Astrocyte of the hippocampus (primary cell): Measurements from ENCODE around the gene RMND1.
"Not testable (repeated sequence)": the region's sequence is repeated elsewhere in the genome, so short reads cannot be mapped to it uniquely, and the experiment has no call there.

Experiments
- DNase-seq: peaks from one replicate; pipeline ENCODE4 v3.0.0; 2011; ENCODE audit warnings: low read depth, low spot score

Gene RMND1

GRCh38 chr6:151387175-151387970, 64.6 kb downstream of the RMND1 start:
- DNase-seq: peak; percentile 49

- no peak for DNase-seq
Measured at GRCh38 chr6:151385177-151385576, 66.7 kb downstream of the RMND1 start.

GRCh38 chr6:151384151-151384550, 67.8 kb downstream of the RMND1 start:
- no peak for DNase-seq

GRCh38 chr6:151382631-151383030, 69.3 kb downstream of the RMND1 start:
- DNase-seq: not testable (repeated sequence)

- no peak for DNase-seq
Measured at GRCh38 chr6:151381722-151382121, 70.2 kb downstream of the RMND1 start.

- no peak for DNase-seq
Measured at GRCh38 chr6:151380848-151381205, 71.1 kb downstream of the RMND1 start.

- DNase-seq: no peak
Measured at GRCh38 chr6:151379933-151380847, 71.7 kb downstream of the RMND1 start.

- no peak for DNase-seq
Measured at GRCh38 chr6:151377095-151377494, 74.8 kb downstream of the RMND1 start.

- no peak for DNase-seq
Measured at GRCh38 chr6:151376440-151376839, 75.5 kb downstream of the RMND1 start.

- no peak for DNase-seq
Measured at GRCh38 chr6:151375833-151376232, 76.1 kb downstream of the RMND1 start.

- DNase-seq: no peak
Measured at GRCh38 chr6:151374036-151374683, 77.8 kb downstream of the RMND1 start.

GRCh38 chr6:151372164-151372563, 79.8 kb downstream of the RMND1 start:
- no peak for DNase-seq

- DNase-seq: peak; percentile 53
Measured at GRCh38 chr6:151370509-151371078, 81.3 kb downstream of the RMND1 start.

- no peak for DNase-seq
Measured at GRCh38 chr6:151365233-151365632, 86.7 kb downstream of the RMND1 start.

- DNase-seq: no peak
Measured at GRCh38 chr6:151359486-151359885, 92.4 kb downstream of the RMND1 start.

- DNase-seq: no peak
Measured at GRCh38 chr6:151358475-151358874, 93.5 kb downstream of the RMND1 start.

- DNase-seq: no peak
Measured at GRCh38 chr6:151357758-151358436, 94.0 kb downstream of the RMND1 start.

GRCh38 chr6:151356983-151357382, 94.9 kb downstream of the RMND1 start:
- DNase-seq: not testable (repeated sequence)
